Type B pancreatic cell (in vitro differentiated cells): Measurements from ENCODE around the gene CDK7. TPM values are rescaled to one million over a fixed set of nuclear protein-coding genes. Genes with fewer than 3 reads are reported as not detected.

Experiments
- DNase-seq: peaks from one replicate; pipeline ENCODE4 v3.0.0; 2021; ENCODE audit warnings: mixed read lengths; ENCODE audit not compliant: unreplicated experiment; ENCODE audit errors: extremely low spot score
- H3K27ac Mint-ChIP-seq: 2 replicates; pipeline ENCODE4 v1.8.0; 2021; ENCODE audit warnings: mild to moderate bottlenecking, mixed read lengths
- H3K27me3 Mint-ChIP-seq: 2 replicates; pipeline ENCODE4 v1.8.0; 2021; ENCODE audit warnings: mixed read lengths
- H3K36me3 Mint-ChIP-seq: 2 replicates; pipeline ENCODE4 v1.8.0; 2021; ENCODE audit warnings: mixed read lengths
- H3K4me1 Mint-ChIP-seq: one replicate; pipeline ENCODE4 v1.8.0; 2021; ENCODE audit warnings: mixed read lengths; ENCODE audit not compliant: unreplicated experiment
- H3K4me3 Mint-ChIP-seq: 2 replicates; pipeline ENCODE4 v1.8.0; 2021; ENCODE audit warnings: mild to moderate bottlenecking, mixed read lengths
- H3K9me3 Mint-ChIP-seq: 2 replicates; pipeline ENCODE4 v1.8.0; 2021; ENCODE audit warnings: mixed read lengths
- total RNA-seq: library from RNA; stranded (reverse); gene quantifications from 2 replicates; pipeline ENCODE4 v1.2.1, GENCODE V29; 2021; ENCODE audit warnings: low replicate concordance
- TF ChIP-seq, protein P1 (sequence below): fragments of 200-600 bp; sonication (generic); conservative IDR thresholded peaks from 2 replicates; pipeline ENCODE4 v1.5.0; 2021; ENCODE audit warnings: antibody characterized with exemption, mild to moderate bottlenecking

Gene CDK7
- total RNA-seq, 1 donor from 2014 or later = 27.3 TPM

DNA sequence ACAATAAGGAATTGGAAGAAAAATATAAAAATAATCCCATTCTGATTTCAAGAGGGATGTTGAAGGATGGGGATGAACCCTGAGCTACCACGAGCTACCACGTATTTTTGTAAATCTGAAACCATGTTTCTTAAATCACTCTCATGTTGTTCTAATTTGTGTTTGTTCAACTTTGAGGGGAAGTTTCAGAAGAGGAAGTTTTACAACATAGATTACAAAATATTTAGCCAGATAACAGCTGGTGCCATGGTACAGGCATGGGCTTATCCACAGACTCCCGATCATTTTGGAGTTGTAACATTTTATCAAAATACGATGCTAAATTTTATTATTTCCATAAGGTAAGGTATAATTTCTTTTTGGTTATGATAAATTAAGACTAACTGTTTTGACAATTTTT, 82.7 kb downstream of the CDK7 start:
- H3K27ac Mint-ChIP-seq = no peak overlapping the region
- no peak for DNase-seq
- H3K9me3 Mint-ChIP-seq = no peaks in the 10 kb centered on the region
- no peak overlapping the region for H3K4me3 Mint-ChIP-seq
- H3K4me1 Mint-ChIP-seq = peaks cover 4% of the 10 kb centered on the region
- TF ChIP-seq, protein P1, sequence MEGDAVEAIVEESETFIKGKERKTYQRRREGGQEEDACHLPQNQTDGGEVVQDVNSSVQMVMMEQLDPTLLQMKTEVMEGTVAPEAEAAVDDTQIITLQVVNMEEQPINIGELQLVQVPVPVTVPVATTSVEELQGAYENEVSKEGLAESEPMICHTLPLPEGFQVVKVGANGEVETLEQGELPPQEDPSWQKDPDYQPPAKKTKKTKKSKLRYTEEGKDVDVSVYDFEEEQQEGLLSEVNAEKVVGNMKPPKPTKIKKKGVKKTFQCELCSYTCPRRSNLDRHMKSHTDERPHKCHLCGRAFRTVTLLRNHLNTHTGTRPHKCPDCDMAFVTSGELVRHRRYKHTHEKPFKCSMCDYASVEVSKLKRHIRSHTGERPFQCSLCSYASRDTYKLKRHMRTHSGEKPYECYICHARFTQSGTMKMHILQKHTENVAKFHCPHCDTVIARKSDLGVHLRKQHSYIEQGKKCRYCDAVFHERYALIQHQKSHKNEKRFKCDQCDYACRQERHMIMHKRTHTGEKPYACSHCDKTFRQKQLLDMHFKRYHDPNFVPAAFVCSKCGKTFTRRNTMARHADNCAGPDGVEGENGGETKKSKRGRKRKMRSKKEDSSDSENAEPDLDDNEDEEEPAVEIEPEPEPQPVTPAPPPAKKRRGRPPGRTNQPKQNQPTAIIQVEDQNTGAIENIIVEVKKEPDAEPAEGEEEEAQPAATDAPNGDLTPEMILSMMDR = no peak
- no peaks in the 10 kb centered on the region for H3K27me3 Mint-ChIP-seq
- no peaks in the 10 kb centered on the region for H3K36me3 Mint-ChIP-seq

DNA sequence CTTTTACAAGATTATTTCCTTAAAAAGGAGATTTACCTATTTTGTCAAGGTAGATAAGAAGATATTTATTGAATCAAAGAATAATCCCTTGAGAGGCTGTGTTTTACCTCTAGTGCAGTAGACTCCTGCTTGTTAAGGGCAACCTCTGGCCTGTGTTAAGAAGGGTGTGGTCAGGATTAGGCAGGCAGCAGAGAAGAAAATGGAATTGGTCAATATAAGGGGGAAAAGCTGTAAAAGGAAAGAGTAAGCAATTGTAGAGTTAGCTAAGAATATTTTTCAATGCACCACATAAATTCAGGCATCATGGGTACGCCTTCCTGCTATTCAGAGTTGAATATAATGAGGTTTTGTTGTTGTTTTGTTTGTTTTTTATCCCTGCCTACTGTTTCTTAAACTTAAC, 91.7 kb downstream of the CDK7 start:
- H3K4me1 Mint-ChIP-seq = no peaks in the 10 kb centered on the region
- H3K4me3 Mint-ChIP-seq = no peak overlapping the region
- no peaks in the 10 kb centered on the region for H3K27me3 Mint-ChIP-seq
- no peaks in the 10 kb centered on the region for H3K36me3 Mint-ChIP-seq
- DNase-seq = no peak
- H3K27ac Mint-ChIP-seq = no peak overlapping the region
- H3K9me3 Mint-ChIP-seq = no peaks in the 10 kb centered on the region
- TF ChIP-seq, protein P1 = no peak

Other genes starting within 250 kb of the CDK7 start
- gene SLC30A5, start 140.9 kb upstream of the CDK7 start, total RNA-seq = 57.7 and 57.9 TPM in 2 replicates
- gene CCNB1, start 67.7 kb upstream of the CDK7 start, total RNA-seq = 66.8 and 169 TPM in 2 replicates
- 10.2 and 27.0 TPM in 2 replicates for gene CENPH, start 45.3 kb upstream of the CDK7 start, total RNA-seq
- 5.5 and 6.9 TPM in 2 replicates for gene CCDC125, start 97.9 kb downstream of the CDK7 start, total RNA-seq
- 29.9 and 30.8 TPM in 2 replicates for gene AK6, start 134.6 kb downstream of the CDK7 start, total RNA-seq
- gene TAF9, start 134.6 kb downstream of the CDK7 start, total RNA-seq = 59.9 and 60.2 TPM in 2 replicates
- 19.6 and 30.9 TPM in 2 replicates for gene RAD17, start 134.9 kb downstream of the CDK7 start, total RNA-seq
- gene MARVELD2, start 180.2 kb downstream of the CDK7 start, total RNA-seq = 26.1 and 62.5 TPM in 2 replicates